ENCODE measurements around the gene LSAMP.

GRCh38 chr3:116390318-116390717 lies 55.0 kb downstream of the LSAMP start:
- no peak for TF ChIP-seq CTCF (IDR thresholded peaks at IDR 0.05)
- TF ChIP-seq POLR2AphosphoS5 (IDR thresholded peaks at IDR 0.05): no peak
